H1 (cell line): ENCODE results near the gene COLEC12. TPM values are rescaled to one million over a fixed set of nuclear protein-coding genes. Genes with fewer than 3 reads are reported as not detected.

ENCODE experiments used
- ASH2L ChIP-seq: fragments of 200-600, 300-600 bp; sonication (generic); IDR thresholded peaks from one replicate; pipeline ENCODE4 v1.7.1; 2017; ENCODE audit warnings: low read length
- CTBP2 ChIP-seq: IDR thresholded peaks from 2 replicates; pipeline ENCODE4 v1.7.0; 2011; ENCODE audit warnings: borderline replicate concordance, mild to moderate bottlenecking, moderate library complexity, mixed read lengths, low read length; ENCODE audit not compliant: insufficient read depth, insufficient read length
- KDM1A ChIP-seq: fragments of 200-600, 300-600 bp; sonication (generic); IDR thresholded peaks from 2 replicates; pipeline ENCODE4 v1.7.1; 2016; ENCODE audit warnings: mild to moderate bottlenecking, low read length, borderline replicate concordance
- POLR2A ChIP-seq, 2 experiments: IDR thresholded peaks; 1 replicate in 1 of 2; 2 replicates in 1 of 2; pipeline ENCODE4 v1.6.1; 2011; ENCODE audit warnings: low read depth in 2 of 2, low read length in 2 of 2, mild to moderate bottlenecking in 2 of 2; ENCODE audit errors: control extremely low read depth in 1 of 2
- POLR2AphosphoS5 ChIP-seq: IDR thresholded peaks from 2 replicates; pipeline ENCODE4 v1.6.1; 2011; ENCODE audit warnings: low read depth, low read length
- SIN3A ChIP-seq, 2 experiments: IDR thresholded peaks in 1 of 2; conservative IDR thresholded peaks in 1 of 2; 2 replicates each; pipeline ENCODE4 v1.6.1; 2011 to 2012; ENCODE audit warnings: low read length in 2 of 2, improper control_type of control experiment in 1 of 2, low read depth in 1 of 2, mild to moderate bottlenecking in 1 of 2
- SIRT6 ChIP-seq: IDR thresholded peaks from one replicate; pipeline ENCODE4 v1.7.1; 2012; ENCODE audit warnings: low read length, inconsistent platforms
- SIX5 ChIP-seq: IDR thresholded peaks from 2 replicates; pipeline ENCODE4 v1.6.1; 2011; ENCODE audit warnings: mild to moderate bottlenecking, low read depth, low read length
- TAF1 ChIP-seq: IDR thresholded peaks from 2 replicates; pipeline ENCODE4 v1.6.1; 2011; ENCODE audit warnings: mild to moderate bottlenecking, low read depth, low read length
- TAF7 ChIP-seq: optimal IDR thresholded peaks from 2 replicates; pipeline ENCODE3; 2011; ENCODE audit warnings: low read depth, mild to moderate bottlenecking, inconsistent platforms, low read length, moderate library complexity, borderline replicate concordance
- TCF12 ChIP-seq: IDR thresholded peaks from 2 replicates; pipeline ENCODE4 v1.6.1; 2011; ENCODE audit warnings: low read depth, mild to moderate bottlenecking, low read length
- TEAD4 ChIP-seq: IDR thresholded peaks from 2 replicates; pipeline ENCODE4 v1.6.1; 2012; ENCODE audit warnings: low read depth, low read length, inconsistent platforms, mixed read lengths
- ZNF274 ChIP-seq: IDR thresholded peaks from 2 replicates; pipeline ENCODE4 v1.7.0; 2012; ENCODE audit warnings: low read length, borderline replicate concordance; ENCODE audit errors: extremely low read depth
- polyA plus RNA-seq, 7 experiments: library from polyadenylated mRNA; depleted of rRNA in 3 of 7; stranded (reverse) in 5 of 7; unstranded in 2 of 7; fragments of >200 nt in 5 of 7; fragments of 200-250 nt in 2 of 7; gene quantifications; 1 replicate in 5 of 7; 2 replicates in 1 of 7; 4 replicates in 1 of 7; pipeline versions ENCODE4 v1.2.1 to v1.2.3, GENCODE V29; 2011 to 2013; ENCODE audit warnings: missing spikeins in 2 of 7, mixed read lengths in 2 of 7
- total RNA-seq: library from RNA; stranded (reverse); fragmentation: NEBNext Ultra II Directional; extraction: Animal tissue kit (Norgen Biotek cat#: 25700); gene quantifications from 2 replicates; pipeline ENCODE4 v1.2.1, GENCODE V29; 2021
- TF ChIP-seq, protein P1 (sequence below), 3 experiments: IDR thresholded peaks; 1 replicate in 2 of 3; 2 replicates in 1 of 3; pipeline versions ENCODE4 v1.5.1 to v1.6.1; 2011; ENCODE audit warnings: low read length in 3 of 3, mild to moderate bottlenecking in 3 of 3, inconsistent platforms in 2 of 3, low read depth in 1 of 3, moderate library complexity in 1 of 3; ENCODE audit not compliant: insufficient read depth in 1 of 3; ENCODE audit errors: control extremely low read depth in 1 of 3

COLEC12 gene
- total and polyA plus RNA-seq, 2 of the 8 experiments (the other 6 are each of a cell fraction or from before 2014, with no cell fraction given): 0.44 to 2.3 TPM

GRCh38 chr18:477565-477964, 22.9 kb downstream of the COLEC12 start (continued):
- TF ChIP-seq, protein P1, sequence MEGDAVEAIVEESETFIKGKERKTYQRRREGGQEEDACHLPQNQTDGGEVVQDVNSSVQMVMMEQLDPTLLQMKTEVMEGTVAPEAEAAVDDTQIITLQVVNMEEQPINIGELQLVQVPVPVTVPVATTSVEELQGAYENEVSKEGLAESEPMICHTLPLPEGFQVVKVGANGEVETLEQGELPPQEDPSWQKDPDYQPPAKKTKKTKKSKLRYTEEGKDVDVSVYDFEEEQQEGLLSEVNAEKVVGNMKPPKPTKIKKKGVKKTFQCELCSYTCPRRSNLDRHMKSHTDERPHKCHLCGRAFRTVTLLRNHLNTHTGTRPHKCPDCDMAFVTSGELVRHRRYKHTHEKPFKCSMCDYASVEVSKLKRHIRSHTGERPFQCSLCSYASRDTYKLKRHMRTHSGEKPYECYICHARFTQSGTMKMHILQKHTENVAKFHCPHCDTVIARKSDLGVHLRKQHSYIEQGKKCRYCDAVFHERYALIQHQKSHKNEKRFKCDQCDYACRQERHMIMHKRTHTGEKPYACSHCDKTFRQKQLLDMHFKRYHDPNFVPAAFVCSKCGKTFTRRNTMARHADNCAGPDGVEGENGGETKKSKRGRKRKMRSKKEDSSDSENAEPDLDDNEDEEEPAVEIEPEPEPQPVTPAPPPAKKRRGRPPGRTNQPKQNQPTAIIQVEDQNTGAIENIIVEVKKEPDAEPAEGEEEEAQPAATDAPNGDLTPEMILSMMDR (IDR thresholded peaks at IDR 0.05; ENCODE audit: control extremely low read depth in 1 of 3, insufficient read depth in 1 of 3, low read depth in 1 of 3, low read length in 3 of 3): peak; percentile 66 to 82 (median 76)
- TF ChIP-seq TEAD4: no peak
- no peak for TF ChIP-seq TAF7
- no peak for TF ChIP-seq POLR2AphosphoS5
- TF ChIP-seq TAF1: no peak
- TF ChIP-seq CTBP2: no peak
- no peak for TF ChIP-seq TCF12
- no peak for TF ChIP-seq SIX5
- no peak for TF ChIP-seq POLR2A (IDR thresholded peaks at IDR 0.05; ENCODE audit: control extremely low read depth in 1 of 2, low read depth in 2 of 2, low read length in 2 of 2)
- TF ChIP-seq KDM1A: no peak
- TF ChIP-seq ASH2L: no peak
- no peak for TF ChIP-seq ZNF274
- TF ChIP-seq SIRT6: no peak
- TF ChIP-seq SIN3A (conservative IDR thresholded peaks at IDR 0.05 in 1 of 2, IDR thresholded peaks at IDR 0.05 in 1 of 2; ENCODE audit: low read depth in 1 of 2, low read length in 2 of 2): no peak
- TF ChIP-seq, all 59 proteins: peak for 3
